ENCODE data around the gene LMX1B.
A peak's percentile ranks its signal among the peaks of the same experiment; 100 is the strongest.

The LMX1B gene

GRCh38 chr9:126612813-126613641 lies 701 bp upstream of the LMX1B start:
- peak overlapping the region; percentile 52 for H3K4me3 ChIP-seq (ENCODE audit: low read depth, low read length)
- no peaks in the 10 kb centered on the region for H3K36me3 ChIP-seq (ENCODE audit: control insufficient read depth, insufficient read depth, low read length)
- peaks cover 96% of the 10 kb centered on the region for H3K27me3 ChIP-seq (ENCODE audit: control insufficient read depth, insufficient read depth, low read length)
- H3K9ac ChIP-seq (ENCODE audit: low read length): no peak overlapping the region
- H3K4me1 ChIP-seq (ENCODE audit: control insufficient read depth, insufficient read depth, low read length): peaks cover 54% of the 10 kb centered on the region
- no peaks in the 10 kb centered on the region for H3K9me3 ChIP-seq (ENCODE audit: control insufficient read depth, insufficient read depth, low read depth, low read length)
- H3K27ac ChIP-seq (ENCODE audit: low read depth, low read length): no peak overlapping the region

GRCh38 chr9:126614088-126614454 lies 343 bp downstream of the LMX1B start:
- no peak overlapping the region for H3K9ac ChIP-seq (ENCODE audit: low read length)
- no peaks in the 10 kb centered on the region for H3K9me3 ChIP-seq (ENCODE audit: control insufficient read depth, insufficient read depth, low read depth, low read length)
- H3K27ac ChIP-seq (ENCODE audit: low read depth, low read length): no peak overlapping the region
- H3K36me3 ChIP-seq (ENCODE audit: control insufficient read depth, insufficient read depth, low read length): no peaks in the 10 kb centered on the region
- peak overlapping the region; percentile 15; the same call in 1 of the 2 replicates for H3K4me3 ChIP-seq (ENCODE audit: low read depth, low read length)
- peaks cover 62% of the 10 kb centered on the region for H3K4me1 ChIP-seq (ENCODE audit: control insufficient read depth, insufficient read depth, low read length)
- peaks cover 96% of the 10 kb centered on the region for H3K27me3 ChIP-seq (ENCODE audit: control insufficient read depth, insufficient read depth, low read length)

- Histone ChIP-seq H3K27ac (ENCODE audit: low read depth, low read length) (no peak overlapping the region), H3K4me1 (ENCODE audit: control insufficient read depth, insufficient read depth, low read length) (peaks cover 67% of the 10 kb centered on the region), H3K9ac (ENCODE audit: low read length) (no peak overlapping the region), H3K9me3 (ENCODE audit: control insufficient read depth, insufficient read depth, low read depth, low read length) (no peaks in the 10 kb centered on the region), H3K27me3 (ENCODE audit: control insufficient read depth, insufficient read depth, low read length) (peaks cover 96% of the 10 kb centered on the region), H3K36me3 (ENCODE audit: control insufficient read depth, insufficient read depth, low read length) (no peaks in the 10 kb centered on the region), H3K4me3 (ENCODE audit: low read depth, low read length) (peak overlapping the region; percentile 15)
Observed at GRCh38 chr9:126614455-126615244, 922 bp downstream of the LMX1B start.

GRCh38 chr9:126615245-126615790 lies 1.6 kb downstream of the LMX1B start:
- H3K36me3 ChIP-seq (ENCODE audit: control insufficient read depth, insufficient read depth, low read length): no peaks in the 10 kb centered on the region
- no peak overlapping the region for H3K27ac ChIP-seq (ENCODE audit: low read depth, low read length)
- H3K4me3 ChIP-seq (ENCODE audit: low read depth, low read length): peak overlapping the region; percentile 47
- no peaks in the 10 kb centered on the region for H3K9me3 ChIP-seq (ENCODE audit: control insufficient read depth, insufficient read depth, low read depth, low read length)
- no peak overlapping the region for H3K9ac ChIP-seq (ENCODE audit: low read length)
- H3K27me3 ChIP-seq (ENCODE audit: control insufficient read depth, insufficient read depth, low read length): peaks cover 96% of the 10 kb centered on the region
- H3K4me1 ChIP-seq (ENCODE audit: control insufficient read depth, insufficient read depth, low read length): peaks cover 61% of the 10 kb centered on the region

GRCh38 chr9:126615791-126616447 lies 2.2 kb downstream of the LMX1B start:
- Histone ChIP-seq H3K9me3 (ENCODE audit: control insufficient read depth, insufficient read depth, low read depth, low read length) (no peaks in the 10 kb centered on the region), H3K9ac (ENCODE audit: low read length) (no peak overlapping the region), H3K4me1 (ENCODE audit: control insufficient read depth, insufficient read depth, low read length) (peaks cover 55% of the 10 kb centered on the region), H3K27ac (ENCODE audit: low read depth, low read length) (no peak overlapping the region), H3K27me3 (ENCODE audit: control insufficient read depth, insufficient read depth, low read length) (peaks cover 96% of the 10 kb centered on the region), H3K4me3 (ENCODE audit: low read depth, low read length) (peak overlapping the region; percentile 47), H3K36me3 (ENCODE audit: control insufficient read depth, insufficient read depth, low read length) (no peaks in the 10 kb centered on the region)

GRCh38 chr9:126616521-126616976 lies 2.8 kb downstream of the LMX1B start:
- peaks cover 49% of the 10 kb centered on the region for H3K4me1 ChIP-seq (ENCODE audit: control insufficient read depth, insufficient read depth, low read length)
- no peaks in the 10 kb centered on the region for H3K36me3 ChIP-seq (ENCODE audit: control insufficient read depth, insufficient read depth, low read length)
- no peaks in the 10 kb centered on the region for H3K9me3 ChIP-seq (ENCODE audit: control insufficient read depth, insufficient read depth, low read depth, low read length)
- peaks cover 96% of the 10 kb centered on the region for H3K27me3 ChIP-seq (ENCODE audit: control insufficient read depth, insufficient read depth, low read length)
- no peak overlapping the region for H3K27ac ChIP-seq (ENCODE audit: low read depth, low read length)
- H3K4me3 ChIP-seq (ENCODE audit: low read depth, low read length): no peak overlapping the region; the same call in 1 of the 2 replicates
- no peak overlapping the region for H3K9ac ChIP-seq (ENCODE audit: low read length)

GRCh38 chr9:126617003-126617822 lies 3.5 kb downstream of the LMX1B start:
- H3K9me3 ChIP-seq (ENCODE audit: control insufficient read depth, insufficient read depth, low read depth, low read length): no peaks in the 10 kb centered on the region
- no peaks in the 10 kb centered on the region for H3K36me3 ChIP-seq (ENCODE audit: control insufficient read depth, insufficient read depth, low read length)
- peaks cover 48% of the 10 kb centered on the region for H3K4me1 ChIP-seq (ENCODE audit: control insufficient read depth, insufficient read depth, low read length)
- H3K27me3 ChIP-seq (ENCODE audit: control insufficient read depth, insufficient read depth, low read length): peaks cover 96% of the 10 kb centered on the region
- no peak overlapping the region for H3K27ac ChIP-seq (ENCODE audit: low read depth, low read length)
- H3K4me3 ChIP-seq (ENCODE audit: low read depth, low read length): no peak overlapping the region; the same call in 1 of the 2 replicates
- H3K9ac ChIP-seq (ENCODE audit: low read length): no peak overlapping the region

GRCh38 chr9:126617823-126618165 lies 4.1 kb downstream of the LMX1B start:
- no peak overlapping the region for H3K9ac ChIP-seq (ENCODE audit: low read length)
- no peaks in the 10 kb centered on the region for H3K9me3 ChIP-seq (ENCODE audit: control insufficient read depth, insufficient read depth, low read depth, low read length)
- peaks cover 52% of the 10 kb centered on the region for H3K4me1 ChIP-seq (ENCODE audit: control insufficient read depth, insufficient read depth, low read length)
- no peaks in the 10 kb centered on the region for H3K36me3 ChIP-seq (ENCODE audit: control insufficient read depth, insufficient read depth, low read length)
- peaks cover 96% of the 10 kb centered on the region for H3K27me3 ChIP-seq (ENCODE audit: control insufficient read depth, insufficient read depth, low read length)
- no peak overlapping the region for H3K27ac ChIP-seq (ENCODE audit: low read depth, low read length)
- no peak overlapping the region for H3K4me3 ChIP-seq (ENCODE audit: low read depth, low read length)

- Histone ChIP-seq H3K4me3 (ENCODE audit: low read depth, low read length) (peak overlapping the region; percentile 43), H3K27ac (ENCODE audit: low read depth, low read length) (no peak overlapping the region), H3K9me3 (ENCODE audit: control insufficient read depth, insufficient read depth, low read depth, low read length) (no peaks in the 10 kb centered on the region), H3K27me3 (ENCODE audit: control insufficient read depth, insufficient read depth, low read length) (peaks cover 96% of the 10 kb centered on the region), H3K9ac (ENCODE audit: low read length) (no peak overlapping the region), H3K4me1 (ENCODE audit: control insufficient read depth, insufficient read depth, low read length) (peaks cover 52% of the 10 kb centered on the region), H3K36me3 (ENCODE audit: control insufficient read depth, insufficient read depth, low read length) (no peaks in the 10 kb centered on the region)
Observed at GRCh38 chr9:126618190-126618584, 4.5 kb downstream of the LMX1B start.

Measured in HUES6 (cell line).